GM12878 (cell line): ENCODE results near the gene PDZD7.

Experiments used
- CHD2 ChIP-seq: IDR thresholded peaks from 2 replicates; pipeline ENCODE4 v1.6.1; 2011; ENCODE audit warnings: low read depth, low read length, improper control_type of control experiment, borderline replicate concordance
- CTCF ChIP-seq, 3 experiments: IDR thresholded peaks in 2 of 3; conservative IDR thresholded peaks in 1 of 3; 2 replicates each; pipeline ENCODE4 v1.5.1; 2011; ENCODE audit warnings: low read depth in 3 of 3, low read length in 3 of 3, mild to moderate bottlenecking in 3 of 3, control low read depth in 2 of 3, moderate library complexity in 2 of 3, inconsistent platforms in 1 of 3, mixed read lengths in 1 of 3; ENCODE audit not compliant: control insufficient read depth in 2 of 3, insufficient read depth in 1 of 3; ENCODE audit errors: extremely low read depth in 1 of 3
- EZH2 ChIP-seq: IDR thresholded peaks from 2 replicates; pipeline ENCODE4 v1.6.1; 2012; ENCODE audit warnings: low read depth, mild to moderate bottlenecking, control low read depth, inconsistent platforms, low read length, borderline replicate concordance; ENCODE audit not compliant: control insufficient read depth
- FOXK2 ChIP-seq: fragments of 450-650 bp; IDR thresholded peaks from 2 replicates; pipeline ENCODE4 v1.6.1; 2017; ENCODE audit warnings: mild to moderate bottlenecking, moderate library complexity
- MYC ChIP-seq: IDR thresholded peaks from 2 replicates; pipeline ENCODE4 v1.6.1; 2011; ENCODE audit warnings: mild to moderate bottlenecking, low read length, moderate library complexity, inconsistent platforms; ENCODE audit not compliant: insufficient read depth, insufficient replicate concordance, insufficient read length, severe bottlenecking
- POLR2AphosphoS5 ChIP-seq: IDR thresholded peaks from 2 replicates; pipeline ENCODE4 v1.6.1; 2011; ENCODE audit warnings: mild to moderate bottlenecking, low read length, inconsistent platforms
- SUZ12 ChIP-seq: fragments of 200-600 bp; sonication (generic); IDR thresholded peaks from one replicate; pipeline ENCODE4 v1.6.1; 2018; ENCODE audit warnings: antibody characterized with exemption, mild to moderate bottlenecking; ENCODE audit not compliant: unreplicated experiment
- TAF1 ChIP-seq: IDR thresholded peaks from 2 replicates; pipeline ENCODE4 v1.6.1; 2011; ENCODE audit warnings: mild to moderate bottlenecking, low read depth, low read length, borderline replicate concordance
- ZSCAN29 ChIP-seq: fragments of 450-650 bp; IDR thresholded peaks from 2 replicates; pipeline ENCODE4 v1.6.1; 2017; ENCODE audit warnings: mild to moderate bottlenecking, moderate library complexity
- ZZZ3 ChIP-seq: IDR thresholded peaks from 2 replicates; pipeline ENCODE4 v1.6.1; 2011; ENCODE audit warnings: low read depth; ENCODE audit not compliant: control insufficient read depth, insufficient read length
- TF ChIP-seq, protein P1 (sequence below): fragments of 450-650 bp; IDR thresholded peaks from 2 replicates; pipeline ENCODE4 v1.6.1; 2017; ENCODE audit warnings: mild to moderate bottlenecking
- TF ChIP-seq, protein P2 (sequence below): fragments of 450-650 bp; formaldehyde crosslinking; IDR thresholded peaks from 2 replicates; pipeline ENCODE4 v1.4.0; 2020; ENCODE audit warnings: mild to moderate bottlenecking, moderate library complexity

- TF ChIP-seq CTCF (IDR thresholded peaks at IDR 0.05 in 2 of 3, conservative IDR thresholded peaks at IDR 0.05 in 1 of 3; ENCODE audit: control insufficient read depth in 2 of 3, extremely low read depth in 1 of 3, insufficient read depth in 1 of 3, low read depth in 3 of 3, low read length in 3 of 3), result no peak
- no peak for TF ChIP-seq POLR2AphosphoS5
- no peak for TF ChIP-seq MYC
- TF ChIP-seq, protein P1, sequence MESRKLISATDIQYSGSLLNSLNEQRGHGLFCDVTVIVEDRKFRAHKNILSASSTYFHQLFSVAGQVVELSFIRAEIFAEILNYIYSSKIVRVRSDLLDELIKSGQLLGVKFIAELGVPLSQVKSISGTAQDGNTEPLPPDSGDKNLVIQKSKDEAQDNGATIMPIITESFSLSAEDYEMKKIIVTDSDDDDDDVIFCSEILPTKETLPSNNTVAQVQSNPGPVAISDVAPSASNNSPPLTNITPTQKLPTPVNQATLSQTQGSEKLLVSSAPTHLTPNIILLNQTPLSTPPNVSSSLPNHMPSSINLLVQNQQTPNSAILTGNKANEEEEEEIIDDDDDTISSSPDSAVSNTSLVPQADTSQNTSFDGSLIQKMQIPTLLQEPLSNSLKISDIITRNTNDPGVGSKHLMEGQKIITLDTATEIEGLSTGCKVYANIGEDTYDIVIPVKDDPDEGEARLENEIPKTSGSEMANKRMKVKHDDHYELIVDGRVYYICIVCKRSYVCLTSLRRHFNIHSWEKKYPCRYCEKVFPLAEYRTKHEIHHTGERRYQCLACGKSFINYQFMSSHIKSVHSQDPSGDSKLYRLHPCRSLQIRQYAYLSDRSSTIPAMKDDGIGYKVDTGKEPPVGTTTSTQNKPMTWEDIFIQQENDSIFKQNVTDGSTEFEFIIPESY, result no peak
- TF ChIP-seq ZZZ3, result no peak
- no peak for TF ChIP-seq TAF1
- no peak for TF ChIP-seq EZH2
- TF ChIP-seq, protein P2, sequence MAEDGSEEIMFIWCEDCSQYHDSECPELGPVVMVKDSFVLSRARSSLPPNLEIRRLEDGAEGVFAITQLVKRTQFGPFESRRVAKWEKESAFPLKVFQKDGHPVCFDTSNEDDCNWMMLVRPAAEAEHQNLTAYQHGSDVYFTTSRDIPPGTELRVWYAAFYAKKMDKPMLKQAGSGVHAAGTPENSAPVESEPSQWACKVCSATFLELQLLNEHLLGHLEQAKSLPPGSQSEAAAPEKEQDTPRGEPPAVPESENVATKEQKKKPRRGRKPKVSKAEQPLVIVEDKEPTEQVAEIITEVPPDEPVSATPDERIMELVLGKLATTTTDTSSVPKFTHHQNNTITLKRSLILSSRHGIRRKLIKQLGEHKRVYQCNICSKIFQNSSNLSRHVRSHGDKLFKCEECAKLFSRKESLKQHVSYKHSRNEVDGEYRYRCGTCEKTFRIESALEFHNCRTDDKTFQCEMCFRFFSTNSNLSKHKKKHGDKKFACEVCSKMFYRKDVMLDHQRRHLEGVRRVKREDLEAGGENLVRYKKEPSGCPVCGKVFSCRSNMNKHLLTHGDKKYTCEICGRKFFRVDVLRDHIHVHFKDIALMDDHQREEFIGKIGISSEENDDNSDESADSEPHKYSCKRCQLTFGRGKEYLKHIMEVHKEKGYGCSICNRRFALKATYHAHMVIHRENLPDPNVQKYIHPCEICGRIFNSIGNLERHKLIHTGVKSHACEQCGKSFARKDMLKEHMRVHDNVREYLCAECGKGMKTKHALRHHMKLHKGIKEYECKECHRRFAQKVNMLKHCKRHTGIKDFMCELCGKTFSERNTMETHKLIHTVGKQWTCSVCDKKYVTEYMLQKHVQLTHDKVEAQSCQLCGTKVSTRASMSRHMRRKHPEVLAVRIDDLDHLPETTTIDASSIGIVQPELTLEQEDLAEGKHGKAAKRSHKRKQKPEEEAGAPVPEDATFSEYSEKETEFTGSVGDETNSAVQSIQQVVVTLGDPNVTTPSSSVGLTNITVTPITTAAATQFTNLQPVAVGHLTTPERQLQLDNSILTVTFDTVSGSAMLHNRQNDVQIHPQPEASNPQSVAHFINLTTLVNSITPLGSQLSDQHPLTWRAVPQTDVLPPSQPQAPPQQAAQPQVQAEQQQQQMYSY (CRISPR knock-in tag), result no peak
- TF ChIP-seq CHD2, result no peak
- no peak for TF ChIP-seq ZSCAN29
- TF ChIP-seq FOXK2, result no peak
- no peak for TF ChIP-seq SUZ12
Measured at GRCh38 chr10:100960251-100960650, 70.7 kb downstream of the PDZD7 start.
